Fibroblast of lung (primary cell): ENCODE results near the gene MAPT.

Experiments used
- CTCF ChIP-seq, 2 donors: IDR thresholded peaks in 1 of 2; conservative IDR thresholded peaks in 1 of 2; 1 replicate in 1 of 2; 2 replicates in 1 of 2; pipeline ENCODE4 v1.5.1; 2011 to 2012; ENCODE audit warnings: low read length in 2 of 2, control low read depth in 1 of 2, inconsistent platforms in 1 of 2, low read depth in 1 of 2, mild to moderate bottlenecking in 1 of 2
- EZH2 ChIP-seq: IDR thresholded peaks from 2 replicates; pipeline ENCODE4 v1.5.1; 2012; ENCODE audit warnings: low read length, control low read depth, mild to moderate bottlenecking; ENCODE audit errors: missing control alignments

DNA sequence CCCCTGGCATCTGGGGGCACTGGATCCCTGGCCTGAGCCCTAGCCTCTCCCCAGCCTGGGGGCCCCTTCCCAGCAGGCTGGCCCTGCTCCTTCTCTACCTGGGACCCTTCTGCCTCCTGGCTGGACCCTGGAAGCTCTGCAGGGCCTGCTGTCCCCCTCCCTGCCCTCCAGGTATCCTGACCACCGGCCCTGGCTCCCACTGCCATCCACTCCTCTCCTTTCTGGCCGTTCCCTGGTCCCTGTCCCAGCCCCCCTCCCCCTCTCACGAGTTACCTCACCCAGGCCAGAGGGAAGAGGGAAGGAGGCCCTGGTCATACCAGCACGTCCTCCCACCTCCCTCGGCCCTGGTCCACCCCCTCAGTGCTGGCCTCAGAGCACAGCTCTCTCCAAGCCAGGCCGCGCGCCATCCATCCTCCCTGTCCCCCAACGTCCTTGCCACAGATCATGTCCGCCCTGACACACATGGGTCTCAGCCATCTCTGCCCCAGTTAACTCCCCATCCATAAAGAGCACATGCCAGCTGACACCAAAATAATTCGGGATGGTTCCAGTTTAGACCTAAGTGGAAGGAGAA is 118.2 kb downstream of the MAPT start:
- TF ChIP-seq CTCF (conservative IDR thresholded peaks at IDR 0.05 in 1 of 2, IDR thresholded peaks at IDR 0.05 in 1 of 2; ENCODE audit: low read depth in 1 of 2, low read length in 2 of 2) (no peak), EZH2 (no peak)
